Neutrophil (primary cell): ENCODE data around the gene PRKCQ.

Source experiments
- H3K27ac ChIP-seq: fragments of 200-600 bp; sonication (generic); 2 replicates; pipeline ENCODE4 v1.5.1; 2016; ENCODE audit warnings: mild to moderate bottlenecking, moderate library complexity
- H3K27me3 ChIP-seq: fragments of 200-600 bp; sonication (generic); 2 replicates; pipeline ENCODE4 v1.6.0; 2016; ENCODE audit warnings: mild to moderate bottlenecking
- H3K36me3 ChIP-seq: fragments of 200-600 bp; sonication (generic); 2 replicates; pipeline ENCODE4 v1.5.1; 2017
- H3K4me1 ChIP-seq, 2 experiments: fragments of 200-600 bp in 1 of 2; sonication (generic) in 1 of 2; 1 replicate in 1 of 2; 2 replicates in 1 of 2; pipeline versions ENCODE4 v1.5.1 to v1.6.1; 2013 to 2016; ENCODE audit warnings: low read depth in 1 of 2, low read length in 1 of 2, mild to moderate bottlenecking in 1 of 2, moderate library complexity in 1 of 2; ENCODE audit not compliant: control insufficient read depth in 1 of 2, insufficient read depth in 1 of 2
- H3K4me3 ChIP-seq, 2 experiments: fragments of 200-600 bp in 1 of 2; sonication (generic) in 1 of 2; 1 replicate in 1 of 2; 2 replicates in 1 of 2; pipeline ENCODE4 v1.5.1; 2013 to 2016; ENCODE audit warnings: low read depth in 1 of 2, low read length in 1 of 2, mild to moderate bottlenecking in 1 of 2, moderate library complexity in 1 of 2
- H3K9me3 ChIP-seq: fragments of 200-600 bp; sonication (generic); 2 replicates; pipeline ENCODE4 v1.5.1; 2016
- CTCF ChIP-seq: fragments of 200-600 bp; sonication (generic); IDR thresholded peaks from 2 replicates; pipeline ENCODE4 v1.5.1; 2016; ENCODE audit warnings: antibody characterized with exemption

The PRKCQ gene

GRCh38 chr10:6525599-6526165 is 54.4 kb downstream of the PRKCQ start:
- Histone ChIP-seq H3K27ac (no peak overlapping the region), H3K4me1 (no peaks in the 10 kb centered on the region), H3K9me3 (no peaks in the 10 kb centered on the region), H3K27me3 (no peaks in the 10 kb centered on the region), H3K4me3 (no peak overlapping the region), H3K36me3 (no peaks in the 10 kb centered on the region)
- no peak for TF ChIP-seq CTCF

- no peak overlapping the region for H3K27ac ChIP-seq
- H3K9me3 ChIP-seq: no peaks in the 10 kb centered on the region
- no peaks in the 10 kb centered on the region for H3K36me3 ChIP-seq
- no peaks in the 10 kb centered on the region for H3K4me1 ChIP-seq
- H3K27me3 ChIP-seq: no peaks in the 10 kb centered on the region
- TF ChIP-seq CTCF: no peak
- H3K4me3 ChIP-seq: no peak overlapping the region
Measured at GRCh38 chr10:6522230-6522629, 57.8 kb downstream of the PRKCQ start.

GRCh38 chr10:6520138-6520537 is 59.9 kb downstream of the PRKCQ start:
- Histone ChIP-seq H3K4me1 (no peaks in the 10 kb centered on the region), H3K36me3 (no peaks in the 10 kb centered on the region), H3K9me3 (no peaks in the 10 kb centered on the region), H3K4me3 (no peak overlapping the region), H3K27ac (no peak overlapping the region), H3K27me3 (no peaks in the 10 kb centered on the region)
- TF ChIP-seq CTCF: no peak

GRCh38 chr10:6518791-6519429 is 61.2 kb downstream of the PRKCQ start:
- Histone ChIP-seq H3K27me3 (no peaks in the 10 kb centered on the region), H3K4me3 (no peak overlapping the region), H3K27ac (no peak overlapping the region), H3K36me3 (no peaks in the 10 kb centered on the region), H3K9me3 (no peaks in the 10 kb centered on the region), H3K4me1 (peaks cover 0 to 5% of the 10 kb centered on the region in 2 experiments)
- no peak for TF ChIP-seq CTCF

- TF ChIP-seq CTCF: no peak
- Histone ChIP-seq H3K4me1 (peaks cover 0 to 5% of the 10 kb centered on the region in 2 experiments), H3K36me3 (no peaks in the 10 kb centered on the region), H3K27me3 (no peaks in the 10 kb centered on the region), H3K9me3 (no peaks in the 10 kb centered on the region), H3K4me3 (no peak overlapping the region), H3K27ac (no peak overlapping the region)
Measured at GRCh38 chr10:6516929-6517284, 63.2 kb downstream of the PRKCQ start.
